Inflammatory macrophage treated with lipopolysaccharide for 1 hour (primary cell): Measurements from ENCODE around the gene SLA2.
"Not testable (repeated sequence)": the region's sequence is repeated elsewhere in the genome, so short reads cannot be mapped to it uniquely, and the experiment has no call there.

ENCODE experiments used
- DNase-seq, 2 donors: peaks; one replicate each; pipeline ENCODE4 v3.0.0-alpha.2; 2020 to 2022

SLA2 gene, protein sequence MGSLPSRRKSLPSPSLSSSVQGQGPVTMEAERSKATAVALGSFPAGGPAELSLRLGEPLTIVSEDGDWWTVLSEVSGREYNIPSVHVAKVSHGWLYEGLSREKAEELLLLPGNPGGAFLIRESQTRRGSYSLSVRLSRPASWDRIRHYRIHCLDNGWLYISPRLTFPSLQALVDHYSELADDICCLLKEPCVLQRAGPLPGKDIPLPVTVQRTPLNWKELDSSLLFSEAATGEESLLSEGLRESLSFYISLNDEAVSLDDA

GRCh38 chr20:36645998-36646397 lies at the start of gene SLA2:
TSS of gene SLA2 (minus strand) at chr20:36646196. CDS start at chr20:36641335, 4,861 bp downstream.
- DNase-seq = peak; percentile 57 to 73

GRCh38 chr20:36695467-36695866 lies 49.5 kb upstream of the SLA2 start:
- DNase-seq = not testable (repeated sequence)

DNA sequence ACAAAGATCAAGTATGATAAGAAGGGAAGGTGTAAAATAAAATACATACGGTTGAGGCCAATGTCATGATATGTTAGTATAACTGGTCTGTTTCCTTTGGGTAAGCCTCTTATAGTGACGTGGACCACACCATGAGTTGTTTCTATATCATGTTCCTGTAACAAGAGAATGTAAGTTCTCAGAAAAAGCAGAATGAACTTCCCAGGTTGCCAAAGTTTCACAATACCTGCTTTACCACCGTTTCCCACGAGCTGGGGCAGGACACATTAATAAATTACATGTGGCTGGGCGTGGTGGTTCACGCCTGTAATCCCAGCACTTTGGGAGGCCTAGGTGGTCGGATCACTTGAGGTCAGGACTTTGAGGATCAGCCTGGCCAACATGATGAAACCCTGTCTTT lies 42.6 kb upstream of the SLA2 start:
- DNase-seq = no peak

DNA sequence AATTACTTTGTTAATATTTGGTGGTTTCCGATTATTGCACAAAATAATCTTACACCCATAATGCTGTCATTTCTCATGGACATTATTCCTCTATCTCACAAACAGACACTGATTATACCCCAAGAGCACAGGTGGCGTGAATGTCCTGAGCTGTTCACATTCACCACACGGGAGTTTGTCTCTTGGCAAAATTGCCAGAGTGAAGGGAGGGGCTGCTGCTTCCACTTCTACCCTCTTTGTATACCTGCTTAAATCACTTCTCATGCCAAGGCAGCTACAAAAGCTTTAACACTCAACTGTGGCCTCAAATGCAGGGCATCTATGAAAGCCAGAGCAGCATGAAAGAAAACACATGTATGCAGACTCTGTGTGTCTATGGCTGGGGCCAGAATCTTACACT lies 41.9 kb upstream of the SLA2 start:
- DNase-seq = no peak

GRCh38 chr20:36686944-36687343 lies 40.9 kb upstream of the SLA2 start:
- DNase-seq = no peak

DNA sequence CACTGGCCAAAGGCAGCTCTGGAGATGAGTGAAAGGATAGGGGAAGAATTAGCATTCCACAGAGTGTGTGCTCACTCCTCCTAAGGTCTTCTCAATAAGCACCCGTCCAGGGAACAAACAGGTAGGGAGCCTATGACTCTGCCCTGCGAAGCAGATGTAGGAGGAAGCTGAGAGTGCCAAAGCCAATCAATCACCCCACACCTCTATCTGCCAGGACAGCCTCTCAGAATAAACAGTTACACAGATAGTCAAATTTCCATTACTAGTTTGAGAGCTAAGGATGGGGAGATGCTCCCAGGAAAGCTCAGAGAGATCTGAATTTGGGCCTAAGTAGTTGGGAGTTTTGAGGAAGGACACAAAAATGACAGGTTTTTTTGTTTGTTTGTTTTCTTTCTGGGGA lies 40.5 kb upstream of the SLA2 start:
- DNase-seq = no peak

DNA sequence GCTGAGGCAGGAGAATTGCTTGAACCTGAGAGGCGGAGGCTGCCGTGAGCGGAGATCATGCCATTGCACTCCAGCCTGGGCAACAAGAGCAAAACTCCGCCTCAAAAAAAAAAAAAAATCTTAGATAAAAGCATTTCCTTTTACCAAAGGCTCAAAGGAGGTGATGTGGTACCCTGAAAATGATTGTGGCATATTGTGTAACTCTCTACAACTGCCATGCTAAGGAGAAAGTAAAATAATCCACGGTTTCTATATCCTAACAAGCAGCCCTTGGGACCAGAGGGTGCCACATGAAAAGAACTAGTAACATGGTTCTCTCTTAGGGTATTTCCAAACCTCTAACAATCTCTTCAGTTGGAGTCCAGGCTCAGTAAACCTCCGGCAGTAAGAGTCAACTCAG lies 38.8 kb upstream of the SLA2 start:
- no peak for DNase-seq

DNA sequence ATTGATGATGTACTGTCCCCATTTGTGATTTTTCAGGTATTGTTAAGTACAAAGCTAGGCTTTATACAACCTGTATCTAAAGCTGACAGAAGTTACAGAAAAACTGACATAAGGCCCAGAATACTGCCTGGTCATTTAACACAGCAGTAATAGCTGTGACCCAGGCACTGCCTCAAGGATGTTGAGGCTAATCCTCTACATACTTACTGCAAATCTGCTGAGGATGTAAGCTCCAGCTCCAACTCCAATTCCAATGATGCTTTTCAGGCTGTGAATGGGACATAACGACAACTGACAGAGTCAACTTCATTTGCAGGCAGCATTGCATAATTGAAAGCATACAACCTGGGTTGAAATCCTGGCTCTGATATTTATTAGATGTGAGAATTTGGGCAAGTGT lies 36.3 kb upstream of the SLA2 start:
- no peak for DNase-seq

GRCh38 chr20:36677422-36677771 lies 31.4 kb upstream of the SLA2 start:
- DNase-seq = no peak

GRCh38 chr20:36676701-36677421 lies 30.9 kb upstream of the SLA2 start:
- DNase-seq = no peak

DNA sequence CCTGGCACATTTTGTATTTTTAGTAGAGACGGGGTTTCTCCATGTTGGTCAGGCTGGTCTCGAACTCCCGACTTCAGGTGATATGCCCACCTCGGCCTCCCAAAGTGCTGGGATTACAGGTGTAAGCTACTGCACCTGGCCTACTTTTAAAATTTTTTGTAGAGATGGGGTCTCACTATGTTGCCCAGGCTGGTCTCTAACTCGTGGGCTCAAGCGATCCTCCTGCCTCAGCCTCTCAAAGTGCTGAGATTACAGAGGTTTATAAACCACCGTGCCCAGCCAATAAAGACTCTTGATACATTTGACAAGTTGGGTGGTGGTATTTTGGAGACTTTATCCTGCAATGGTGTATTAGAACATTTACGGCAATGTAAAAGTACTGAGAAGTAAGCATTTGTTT lies 29.5 kb upstream of the SLA2 start:
- DNase-seq = not testable (repeated sequence)

GRCh38 chr20:36672991-36673390 lies 27.0 kb upstream of the SLA2 start:
- DNase-seq = no peak

DNA sequence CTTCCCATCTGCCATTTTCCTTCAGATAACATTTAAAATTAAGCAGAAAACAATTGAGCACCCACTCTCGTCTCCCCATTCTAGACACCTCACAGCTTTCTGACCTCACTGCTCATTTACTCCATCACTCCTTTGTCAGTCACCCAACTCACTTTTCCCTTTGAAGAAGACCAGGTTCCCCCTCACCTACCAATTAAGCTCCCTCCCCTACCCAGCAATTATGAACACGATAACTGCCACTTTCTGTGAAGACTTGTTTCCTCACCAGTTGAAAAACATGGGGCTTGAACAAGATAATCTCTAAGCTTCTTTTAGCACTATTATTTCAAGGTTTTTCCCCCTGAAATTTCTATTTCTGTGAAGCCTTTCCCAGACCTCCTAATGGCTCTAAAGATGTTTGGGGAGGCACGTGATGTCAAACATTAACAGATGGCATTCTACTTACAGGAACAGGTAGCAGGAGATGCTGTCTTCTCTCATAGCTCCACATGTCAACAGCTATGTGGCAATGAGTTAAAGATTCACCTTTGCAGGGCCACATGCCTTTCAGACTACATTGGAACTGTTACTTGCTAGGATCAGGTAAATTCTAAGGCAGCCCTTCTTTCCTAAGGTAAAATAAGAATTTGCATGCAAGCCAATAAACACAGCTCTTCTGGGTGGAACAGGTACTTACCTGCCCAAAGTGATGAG lies 24.8 kb upstream of the SLA2 start:
- no peak for DNase-seq

- no peak for DNase-seq
These were observed 20.3 kb upstream of the SLA2 start for GRCh38 chr20:36666181-36666740.

DNA sequence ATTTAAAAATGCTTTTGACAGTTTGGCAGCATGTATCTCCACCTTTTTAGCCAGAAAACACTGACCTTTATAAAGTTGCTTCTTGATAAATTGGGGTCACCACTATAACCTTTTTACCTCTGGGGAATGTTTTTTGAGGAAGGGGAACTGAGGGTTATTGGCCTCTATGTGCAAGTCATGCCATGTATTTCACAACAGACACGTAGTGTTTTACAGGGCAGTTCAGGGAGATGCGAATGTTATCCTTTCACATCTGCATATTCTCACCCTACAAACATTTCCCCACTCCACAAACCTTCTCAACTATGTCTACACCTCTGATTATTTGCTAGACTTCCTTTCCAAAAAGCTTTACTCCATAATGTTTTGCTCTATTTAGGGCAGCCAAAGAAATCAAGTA lies 17.0 kb upstream of the SLA2 start:
- DNase-seq = peak; percentile 25 to 31

DNA sequence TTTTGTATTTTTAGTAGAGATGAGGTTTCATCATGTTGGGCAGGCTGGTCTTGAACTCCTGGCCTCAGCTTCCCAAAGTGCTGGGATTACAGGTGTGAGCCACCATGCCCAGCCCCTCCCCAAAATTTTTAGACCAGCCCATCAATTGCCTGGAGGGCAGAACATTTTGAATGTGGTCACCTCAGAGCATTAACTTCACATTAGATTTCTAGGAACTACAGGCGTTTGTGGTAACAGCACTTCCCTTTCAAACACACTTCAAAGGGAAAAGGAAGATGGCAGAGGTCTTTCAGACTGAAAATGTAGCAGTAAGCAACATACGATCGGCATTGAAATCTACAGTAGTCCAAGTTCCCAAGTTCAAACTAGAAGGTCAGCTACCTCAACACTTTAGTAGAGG lies 12.3 kb upstream of the SLA2 start:
- DNase-seq = peak in 1 of 2 donors; percentile 12

- DNase-seq = no peak
These were observed 10.7 kb upstream of the SLA2 start for GRCh38 chr20:36656733-36657132.

DNA sequence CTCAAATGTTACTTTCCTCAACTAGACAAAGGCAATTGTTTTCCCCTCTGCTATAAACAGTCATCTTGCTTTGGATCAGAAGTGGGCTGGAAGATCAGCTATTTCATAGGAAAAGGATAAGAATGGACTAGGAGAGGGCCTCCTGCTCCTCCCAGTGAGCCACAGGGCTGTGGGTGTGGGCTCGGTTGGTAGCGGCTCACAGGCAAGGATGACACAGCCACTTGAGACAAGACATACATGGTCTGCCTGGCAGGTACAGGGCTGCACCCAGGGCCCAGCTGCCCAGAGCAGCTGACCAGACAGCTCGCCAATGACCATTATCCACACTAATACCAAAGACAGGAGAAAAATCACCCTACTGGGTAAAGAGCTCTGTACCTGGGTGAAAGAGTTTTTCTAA lies 9.0 kb upstream of the SLA2 start:
- no peak for DNase-seq

DNA sequence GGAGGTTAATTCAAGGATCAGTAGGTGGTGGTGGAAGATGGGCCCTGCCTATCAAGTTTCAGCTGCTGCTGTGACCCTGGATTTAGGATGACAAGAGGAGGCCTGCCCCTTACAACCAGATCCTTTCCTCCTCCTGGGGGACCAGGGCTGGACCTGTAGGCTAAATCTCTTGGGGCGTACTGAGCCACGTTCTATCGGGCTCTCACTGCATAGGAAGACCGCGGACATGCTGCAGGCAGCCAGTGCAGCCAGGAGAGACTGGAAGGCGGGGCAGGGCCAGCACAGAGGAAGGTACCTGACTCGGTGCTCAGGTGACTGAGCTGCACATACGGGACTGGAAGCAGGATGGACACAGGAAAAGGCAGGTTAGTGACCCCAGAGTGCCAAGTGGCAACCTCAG lies 8.5 kb upstream of the SLA2 start:
- DNase-seq = no peak

DNA sequence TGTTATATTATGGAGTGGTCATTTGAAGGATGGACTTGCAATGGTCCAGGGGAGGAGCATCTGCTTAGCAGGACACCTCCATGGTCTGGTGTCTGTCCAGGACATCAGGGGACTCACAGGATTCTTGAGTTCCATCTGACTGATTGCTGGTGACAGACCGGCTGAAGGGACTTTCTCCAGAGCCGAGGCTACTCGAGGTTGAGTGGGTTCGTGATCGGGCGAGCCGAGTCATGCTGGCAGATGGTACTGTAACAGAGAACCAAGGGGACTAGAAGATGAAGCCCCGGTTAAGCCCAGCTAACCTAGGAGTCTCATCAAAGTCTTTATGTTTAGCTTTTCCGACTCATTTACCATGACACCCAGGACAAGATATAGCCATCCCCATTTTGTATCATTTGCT lies 7.5 kb upstream of the SLA2 start:
- no peak for DNase-seq

DNA sequence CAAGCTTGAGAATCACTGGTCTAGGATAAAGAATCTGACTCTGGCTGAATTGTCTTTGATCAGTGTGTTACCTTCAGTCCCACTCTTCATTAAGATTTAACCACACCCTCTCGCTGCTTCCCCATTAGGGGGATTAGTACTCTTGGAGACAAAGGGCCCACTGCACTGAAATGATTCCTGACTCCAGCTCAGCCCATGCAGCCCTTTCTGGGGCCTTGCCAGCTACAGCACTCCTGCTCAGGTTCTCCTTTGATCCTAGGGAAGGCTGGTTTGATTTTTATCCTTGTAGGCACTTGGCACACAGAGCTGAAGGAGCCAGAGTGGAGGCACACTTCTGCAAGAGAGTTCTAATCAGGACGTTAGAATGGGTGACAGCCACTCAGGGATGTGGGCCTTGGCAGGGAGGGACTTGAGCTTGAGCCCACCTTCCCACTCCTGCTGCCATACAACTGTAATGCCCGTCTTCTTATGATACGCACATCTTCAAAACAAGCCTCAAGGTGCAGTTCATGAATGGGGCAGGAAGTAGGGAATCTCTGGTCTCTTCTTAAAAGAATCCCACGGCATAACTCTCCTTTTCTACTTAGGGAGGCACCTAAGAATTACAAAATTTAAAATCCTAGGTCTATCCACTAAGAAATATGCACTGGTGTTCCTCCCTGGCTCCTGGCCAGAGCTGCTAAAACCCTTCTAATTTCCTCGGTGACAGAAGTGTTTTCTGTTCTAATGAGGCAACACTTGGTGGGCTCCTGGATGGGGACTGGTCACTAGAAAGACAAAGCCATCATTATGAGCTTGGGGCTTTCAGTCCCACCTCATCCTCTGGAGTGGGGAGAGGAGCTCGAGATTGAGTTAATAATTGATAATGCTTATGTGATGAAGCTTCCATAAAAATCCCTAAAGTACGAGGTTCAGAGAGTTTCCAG lies 1.5 kb upstream of the SLA2 start:
- DNase-seq = no peak

GRCh38 chr20:36646678-36647077 lies 682 bp upstream of the SLA2 start:
- DNase-seq = no peak

GRCh38 chr20:36645353-36645752 lies 643 bp downstream of the SLA2 start:
- no peak for DNase-seq
